GM23338 (cell line): ENCODE results near the gene THRB. TPM values are rescaled to one million over a fixed set of nuclear protein-coding genes. Genes with fewer than 3 reads are reported as not detected.

Experiments used
- ATAC-seq: fragments of 200-7000 bp; cut with Tn5 transposase; 3 replicates; pipeline ENCODE4 v1.9.1; 2020
- DNase-seq: peaks from one replicate; pipeline ENCODE4 v3.0.0-alpha.2; 2015; ENCODE audit warnings: low spot score
- H2AFZ ChIP-seq: fragments of 200-600 bp; sonication (generic); 2 replicates; pipeline ENCODE4 v1.8.0; 2016; ENCODE audit warnings: antibody characterized with exemption, mild to moderate bottlenecking, moderate library complexity
- H3F3A ChIP-seq: fragments of 200-600 bp; sonication (generic); replicated peaks from 2 replicates; pipeline ENCODE4 v1.8.0; 2017; ENCODE audit warnings: antibody characterized with exemption, mixed run types, low read depth
- H3K27ac ChIP-seq: fragments of 200-600 bp; sonication (generic); 2 replicates; pipeline ENCODE4 v1.6.1; 2016; ENCODE audit warnings: low read depth
- H3K27me3 ChIP-seq: fragments of 200-600 bp; sonication (generic); 2 replicates; pipeline ENCODE4 v1.8.0; 2016; ENCODE audit warnings: mild to moderate bottlenecking, mixed run types, moderate library complexity; ENCODE audit not compliant: insufficient read depth
- H3K36me3 ChIP-seq: fragments of 200-600 bp; sonication (generic); 2 replicates; pipeline ENCODE4 v1.8.0; 2016; ENCODE audit warnings: mild to moderate bottlenecking; ENCODE audit not compliant: insufficient read depth
- H3K4me1 ChIP-seq: fragments of 200-600 bp; sonication (generic); 2 replicates; pipeline ENCODE4 v1.8.0; 2016; ENCODE audit warnings: mild to moderate bottlenecking, moderate library complexity; ENCODE audit not compliant: insufficient read depth
- H3K4me2 ChIP-seq: fragments of 200-600 bp; sonication (generic); 2 replicates; pipeline ENCODE4 v1.7.1; 2017; ENCODE audit warnings: mixed run types
- H3K4me3 ChIP-seq: fragments of 200-600 bp; sonication (generic); 2 replicates; pipeline ENCODE4 v1.6.1; 2016; ENCODE audit warnings: mixed run types
- H3K79me2 ChIP-seq: fragments of 200-600 bp; sonication (generic); replicated peaks from 2 replicates; pipeline ENCODE4 v1.8.0; 2017; ENCODE audit warnings: mild to moderate bottlenecking; ENCODE audit not compliant: insufficient read depth
- H3K9me2 ChIP-seq: fragments of 200-600 bp; sonication (generic); 2 replicates; pipeline ENCODE4 v1.8.0; 2017; ENCODE audit not compliant: insufficient read depth
- H4K20me1 ChIP-seq: fragments of 200-600 bp; sonication (generic); replicated peaks from 2 replicates; pipeline ENCODE4 v1.8.0; 2017; ENCODE audit warnings: mild to moderate bottlenecking; ENCODE audit not compliant: insufficient read depth
- H3K27ac Mint-ChIP-seq: 2 replicates; pipeline ENCODE4 v1.8.0; 2020; ENCODE audit warnings: inconsistent platforms, mild to moderate bottlenecking, moderate library complexity, mixed read lengths
- H3K27me3 Mint-ChIP-seq: 3 replicates; pipeline ENCODE4 v1.8.0; 2022; ENCODE audit warnings: low read depth, mild to moderate bottlenecking, moderate library complexity, mixed read lengths, inconsistent platforms; ENCODE audit not compliant: insufficient read depth, poor library complexity
- H3K36me3 Mint-ChIP-seq: 3 replicates; pipeline ENCODE4 v1.8.0; 2021; ENCODE audit warnings: low read depth, mild to moderate bottlenecking, inconsistent platforms, moderate library complexity, mixed read lengths
- H3K4me1 Mint-ChIP-seq: 3 replicates; pipeline ENCODE4 v1.8.0; 2020; ENCODE audit warnings: mild to moderate bottlenecking, inconsistent platforms, mixed read lengths
- H3K4me3 Mint-ChIP-seq: 3 replicates; pipeline ENCODE4 v1.8.0; 2021; ENCODE audit warnings: moderate library complexity, mild to moderate bottlenecking, inconsistent platforms, mixed read lengths
- H3K9me3 Mint-ChIP-seq: 3 replicates; pipeline ENCODE4 v1.8.0; 2020; ENCODE audit warnings: moderate library complexity, mild to moderate bottlenecking, inconsistent platforms, mixed read lengths
- ETS1 ChIP-seq: IDR thresholded peaks from 2 replicates; pipeline ENCODE4 v1.6.1; 2016; ENCODE audit warnings: antibody characterized with exemption
- EZH2phosphoT487 ChIP-seq: fragments of 200-600 bp; sonication (generic); IDR thresholded peaks from one replicate; pipeline ENCODE4 v1.8.1; 2018; ENCODE audit warnings: antibody characterized with exemption; ENCODE audit not compliant: unreplicated experiment
- JUNB ChIP-seq: IDR thresholded peaks from one replicate; pipeline ENCODE4 v1.6.1; 2016; ENCODE audit warnings: antibody characterized with exemption; ENCODE audit not compliant: unreplicated experiment
- ZNF331 ChIP-seq: fragments of 250-450 bp; sonication (Bioruptor Pico); IDR thresholded peaks from 2 replicates; pipeline ENCODE4 v1.5.0; 2020; ENCODE audit warnings: low read depth, mild to moderate bottlenecking, moderate library complexity
- ZNF462 ChIP-seq: fragments of 250-450 bp; sonication (Bioruptor Pico); IDR thresholded peaks from 2 replicates; pipeline ENCODE4 v1.5.0; 2020; ENCODE audit warnings: mild to moderate bottlenecking, moderate library complexity
- polyA plus RNA-seq: library from polyadenylated mRNA; unstranded; fragments of >200 nt; fragmentation: Nextera tagmentation; extraction: Ambion mirVana; gene quantifications from 2 replicates; pipeline ENCODE4 v1.2.1, GENCODE V29; 2016
- total RNA-seq: library from RNA; depleted of rRNA; stranded (reverse); fragments of >200 nt; shearing (Covaris generic); gene quantifications from 2 replicates; pipeline ENCODE4 v1.2.3, GENCODE V29; 2014

Gene THRB
- total and polyA plus RNA-seq, 2 experiments from 2014 or later: 1.7 to 3.2 TPM

- Mint-ChIP-seq H3K4me3 (no peak overlapping the region), H3K27ac (no peak overlapping the region), H3K4me1 (no peaks in the 10 kb centered on the region), H3K9me3 (no peaks in the 10 kb centered on the region), H3K27me3 (peaks cover 2% of the 10 kb centered on the region), H3K36me3 (no peaks in the 10 kb centered on the region)
- no peak overlapping the region for H2AFZ ChIP-seq
- H3F3A ChIP-seq: no peaks in the 10 kb centered on the region
- no peak overlapping the region for H3K4me3 ChIP-seq
- no peaks in the 10 kb centered on the region for H3K79me2 ChIP-seq
- ATAC-seq (no peak), DNase-seq (no peak)
- no peak overlapping the region for H3K27ac ChIP-seq
- TF ChIP-seq ZNF462 (CRISPR knock-in tag): no peak
- no peak for TF ChIP-seq ZNF331 (CRISPR knock-in tag)
- no peak for TF ChIP-seq JUNB
- peaks cover 9% of the 10 kb centered on the region; the same call in 1 of the 2 replicates for H3K9me2 ChIP-seq
- no peaks in the 10 kb centered on the region for H3K27me3 ChIP-seq
- no peaks in the 10 kb centered on the region for H4K20me1 ChIP-seq
- H3K36me3 ChIP-seq: no peaks in the 10 kb centered on the region
- 0 out of 2 replicates have a peak, but pooled peaks cover 4% of the 10 kb centered on the region for H3K4me1 ChIP-seq
- H3K4me2 ChIP-seq: no peak overlapping the region
Measured at GRCh38 chr3:24320601-24321000, 174.0 kb downstream of the THRB start.

- ATAC-seq (no peak), DNase-seq (no peak)
- H3K4me2 ChIP-seq: no peak overlapping the region
- H3K4me1 ChIP-seq: 0 out of 2 replicates have a peak, but pooled peaks cover 4% of the 10 kb centered on the region
- no peak overlapping the region for H3K4me3 ChIP-seq
- Mint-ChIP-seq H3K27me3 (no peaks in the 10 kb centered on the region), H3K27ac (no peak overlapping the region), H3K36me3 (no peaks in the 10 kb centered on the region), H3K9me3 (no peaks in the 10 kb centered on the region), H3K4me3 (no peak overlapping the region), H3K4me1 (no peaks in the 10 kb centered on the region)
- H3K27ac ChIP-seq: no peak overlapping the region
- no peaks in the 10 kb centered on the region for H3F3A ChIP-seq
- no peaks in the 10 kb centered on the region for H3K27me3 ChIP-seq
- H3K79me2 ChIP-seq: no peaks in the 10 kb centered on the region
- H3K36me3 ChIP-seq: no peaks in the 10 kb centered on the region
- H3K9me2 ChIP-seq: peaks cover 6% of the 10 kb centered on the region; the same call in 1 of the 2 replicates
- H4K20me1 ChIP-seq: no peaks in the 10 kb centered on the region
- no peak overlapping the region for H2AFZ ChIP-seq
- TF ChIP-seq ETS1 (no peak), ZNF331 (CRISPR knock-in tag) (no peak), EZH2phosphoT487 (no peak)
Measured at GRCh38 chr3:24318677-24319287, 175.9 kb downstream of the THRB start.
